Stomach (tissue), 9 donors: Measurements from ENCODE around the gene MRPL28. TPM values are rescaled to one million over a fixed set of nuclear protein-coding genes. Genes with fewer than 3 reads are reported as not detected.

ENCODE experiments used
- DNase-seq, 2 donors: peaks; one replicate each; pipeline versions ENCODE4 v3.0.0 to v3.0.0-alpha.2; 2013 to 2019
- H3K27ac ChIP-seq, 5 donors: fragments of 200-600 bp in 4 of 5; sonication (generic) in 4 of 5; one replicate each; pipeline ENCODE4 v1.5.1; 2013 to 2019; ENCODE audit warnings: mild to moderate bottlenecking in 1 of 5, moderate library complexity in 1 of 5
- H3K27me3 ChIP-seq, 3 donors: fragments of 200-600 bp; sonication (generic); one replicate each; pipeline ENCODE4 v1.5.1; 2017 to 2019; ENCODE audit warnings: mixed run types in 1 of 3
- H3K36me3 ChIP-seq, 4 donors: fragments of 200-600 bp; sonication (generic); 1 replicate in 3 of 4; 2 replicates in 1 of 4; pipeline ENCODE4 v1.5.1; 2016 to 2019
- H3K4me1 ChIP-seq, 4 donors: fragments of 200-600 bp; sonication (generic); one replicate each; pipeline ENCODE4 v1.5.1; 2016 to 2019
- H3K4me3 ChIP-seq, 4 donors: fragments of 200-600 bp; sonication (generic) in 3 of 4; one replicate each; pipeline ENCODE4 v1.5.1; 2016 to 2019; ENCODE audit warnings: mild to moderate bottlenecking in 1 of 4
- H3K9me3 ChIP-seq, 4 donors: fragments of 200-600 bp; sonication (generic); one replicate each; pipeline ENCODE4 v1.5.1; 2016 to 2019
- CTCF ChIP-seq, 7 experiments: fragments of 450-650 bp in 4 of 7; fragments of 200-600 bp in 3 of 7; sonication (generic) in 3 of 7; IDR thresholded peaks; one replicate each; pipeline ENCODE4 v1.5.1; 2016 to 2019; ENCODE audit warnings: antibody characterized with exemption in 7 of 7, control low read depth in 2 of 7, mild to moderate bottlenecking in 1 of 7
- EP300 ChIP-seq: sonication (generic); formaldehyde crosslinking; IDR thresholded peaks from one replicate; pipeline ENCODE4 v1.6.1; 2017; ENCODE audit warnings: antibody characterized with exemption
- POLR2A ChIP-seq, 4 donors: fragments of 450-650 bp; IDR thresholded peaks; one replicate each; pipeline ENCODE4 v1.6.1; 2016; ENCODE audit warnings: antibody characterized with exemption in 4 of 4, control low read depth in 2 of 4, mild to moderate bottlenecking in 1 of 4, moderate library complexity in 1 of 4
- POLR2AphosphoS5 ChIP-seq, 3 donors: sonication (generic); formaldehyde crosslinking; IDR thresholded peaks; one replicate each; pipeline ENCODE4 v1.6.1; 2016; ENCODE audit warnings: antibody characterized with exemption in 3 of 3
- WGBS, 5 donors: extraction: QIAGEN DNeasy Blood & Tissue Kit in 3 of 5; methylation state at CpG; one replicate each; pipeline versions ENCODE4 v1.1.5 to v1.1.7; 2013 to 2018; 5-methylcytosine and 5-hydroxymethylcytosine counted together
- intact Hi-C: fragments of 100-400 bp; cut with DNase I; formaldehyde crosslinking; loops from one replicate; pipeline ENCODE4 v1.15.1; 2023; ENCODE audit warnings: low total_unique reads
- polyA plus RNA-seq, 3 donors: library from polyadenylated mRNA; stranded (reverse); fragments of 200-250 nt; gene quantifications; one replicate each; pipeline ENCODE4 v1.2.3, GENCODE V29; 2013
- total RNA-seq, 5 donors: library from RNA; depleted of rRNA; stranded (reverse); fragments of >200 nt; gene quantifications; one replicate each; pipeline versions ENCODE4 v1.1.0 to v1.2.3, GENCODE V29; 2014 to 2016
- donor health status: healthy with polysubstance abuse.
- donor health status: Bipolar disorder and iron deficiency.
- donor health status: healthy.

MRPL28 gene
- total and polyA plus RNA-seq, 8 donors: 9.9 to 106 (median 56.6) TPM

- peaks cover 55 to 85% (median 78%) of the 10 kb centered on the region in 4 donors for H3K36me3 ChIP-seq
These were observed 1.4 kb upstream of the MRPL28 start for GRCh38 chr16:371515-372301.

GRCh38 chr16:370979-371514 is 709 bp upstream of the MRPL28 start:
- H3K36me3 ChIP-seq: peaks cover 49 to 85% (median 78%) of the 10 kb centered on the region in 4 donors
- no peak for DNase-seq
- 55 to 70% (median 56%) methylated on average over 6 to 10 of the region's 10 CpGs for WGBS, 5 donors

More at GRCh38 chr16:371515-372301, 1.4 kb upstream of the MRPL28 start:
- no peaks in the 10 kb centered on the region for H3K27me3 ChIP-seq
- H3K27ac ChIP-seq: peak overlapping the region in 3 of 5 donors; percentile 71 to 83 (median 77)
- DNase-seq: peak in 1 of 2 donors; percentile 18
- peaks cover 16 to 26% (median 24%) of the 10 kb centered on the region in 4 donors for H3K4me1 ChIP-seq
- TF ChIP-seq CTCF (IDR thresholded peaks at IDR 0.05): no peak
- TF ChIP-seq EP300: no peak
- no peak for TF ChIP-seq POLR2A (IDR thresholded peaks at IDR 0.05)
- TF ChIP-seq POLR2AphosphoS5 (IDR thresholded peaks at IDR 0.05): no peak
- H3K9me3 ChIP-seq: no peaks in the 10 kb centered on the region
- intact Hi-C loops: no loop called here
- no peak overlapping the region for H3K4me3 ChIP-seq
- WGBS, 5 donors: 79 to 89% (median 82%) methylated on average over 26 to 31 of the region's 31 CpGs

GRCh38 chr16:369866-370436 is 387 bp downstream of the MRPL28 start:
- peak overlapping the region in 3 of 5 donors; percentile 71 to 83 (median 75) for H3K27ac ChIP-seq
- intact Hi-C loops: loop anchor here (10.0 kb wide), 1 partner anchor 135 kb away; the partner anchor contains the start of gene FAM234A

More at GRCh38 chr16:370979-371514, 709 bp upstream of the MRPL28 start:
- H3K27ac ChIP-seq: peak overlapping the region; percentile 62 to 83 (median 75)
- H3K4me1 ChIP-seq: peaks cover 16 to 26% (median 24%) of the 10 kb centered on the region in 4 donors
- H3K9me3 ChIP-seq: no peaks in the 10 kb centered on the region
- peak overlapping the region; percentile 53 to 68 (median 58) for H3K4me3 ChIP-seq
- intact Hi-C loops: no loop called here
- H3K27me3 ChIP-seq: no peaks in the 10 kb centered on the region
- TF ChIP-seq EP300 (no peak), CTCF (IDR thresholded peaks at IDR 0.05) (no peak), POLR2A (IDR thresholded peaks at IDR 0.05) (no peak), POLR2AphosphoS5 (IDR thresholded peaks at IDR 0.05) (no peak)

More at GRCh38 chr16:369866-370436, 387 bp downstream of the MRPL28 start:
- H3K4me1 ChIP-seq: peaks cover 16 to 28% (median 24%) of the 10 kb centered on the region in 4 donors
- peaks cover 41 to 75% (median 69%) of the 10 kb centered on the region in 4 donors for H3K36me3 ChIP-seq
- no peaks in the 10 kb centered on the region for H3K9me3 ChIP-seq
- peak overlapping the region; percentile 53 to 68 (median 58) for H3K4me3 ChIP-seq
- H3K27me3 ChIP-seq: no peaks in the 10 kb centered on the region
- TF ChIP-seq POLR2AphosphoS5 (IDR thresholded peaks at IDR 0.05) (no peak), CTCF (IDR thresholded peaks at IDR 0.05) (no peak), EP300 (no peak), POLR2A (IDR thresholded peaks at IDR 0.05) (no peak)
- 9 to 39% (median 20%) methylated on average over 15 to 44 of the region's 44 CpGs for WGBS, 5 donors
- DNase-seq: peak; percentile 44 to 61
